ENCODE measurements around the gene NEU3.

The NEU3 gene

GRCh38 chr11:74992852-74993251 lies 4.1 kb downstream of the NEU3 start:
- no peak for TF ChIP-seq CTCF (IDR thresholded peaks at IDR 0.05; ENCODE audit: extremely low read depth, insufficient read depth, missing control alignments)
- in situ Hi-C loops (cut with MboI; ENCODE audit: low pct_unique_long_range_greater_than_20kb, low sequenced_read_pairs, unreplicated experiment): no loop called here

GRCh38 chr11:75000975-75001354 lies 12.2 kb downstream of the NEU3 start:
- no peak for TF ChIP-seq CTCF (IDR thresholded peaks at IDR 0.05; ENCODE audit: extremely low read depth, insufficient read depth, missing control alignments)
- DNase-seq (ENCODE audit: low spot score): no peak
- in situ Hi-C loops (cut with MboI; ENCODE audit: low pct_unique_long_range_greater_than_20kb, low sequenced_read_pairs, unreplicated experiment): loop anchor here (25.0 kb wide), 1 partner anchor 211 kb away; no protein-coding TSS in a partner anchor

More at GRCh38 chr11:74992852-74993251, 4.1 kb downstream of the NEU3 start:
- peak; percentile 34 for DNase-seq (ENCODE audit: low spot score)

- TF ChIP-seq CTCF (IDR thresholded peaks at IDR 0.05; ENCODE audit: extremely low read depth, insufficient read depth, missing control alignments): no peak
- in situ Hi-C loops (cut with MboI; ENCODE audit: low pct_unique_long_range_greater_than_20kb, low sequenced_read_pairs, unreplicated experiment): loop anchor here (25.0 kb wide), 1 partner anchor 211 kb away; no protein-coding TSS in a partner anchor
- no peak for DNase-seq (ENCODE audit: low spot score)
Observed at GRCh38 chr11:75001686-75002085, 13.0 kb downstream of the NEU3 start.

GRCh38 chr11:75002516-75002915 lies 13.8 kb downstream of the NEU3 start:
- TF ChIP-seq CTCF (IDR thresholded peaks at IDR 0.05; ENCODE audit: extremely low read depth, insufficient read depth, missing control alignments): no peak
- in situ Hi-C loops (cut with MboI; ENCODE audit: low pct_unique_long_range_greater_than_20kb, low sequenced_read_pairs, unreplicated experiment): loop anchor here (25.0 kb wide), 1 partner anchor 210 kb away; no protein-coding TSS in a partner anchor
- no peak for DNase-seq (ENCODE audit: low spot score)

- no peak for DNase-seq (ENCODE audit: low spot score)
- no peak for TF ChIP-seq CTCF (IDR thresholded peaks at IDR 0.05; ENCODE audit: extremely low read depth, insufficient read depth, missing control alignments)
- in situ Hi-C loops (cut with MboI; ENCODE audit: low pct_unique_long_range_greater_than_20kb, low sequenced_read_pairs, unreplicated experiment): loop anchor here (25.0 kb wide), 1 partner anchor 208 kb away; no protein-coding TSS in a partner anchor
Observed at GRCh38 chr11:75004215-75004614, 15.5 kb downstream of the NEU3 start.

GRCh38 chr11:75011357-75011756 lies 22.6 kb downstream of the NEU3 start:
- TF ChIP-seq CTCF (IDR thresholded peaks at IDR 0.05; ENCODE audit: extremely low read depth, insufficient read depth, missing control alignments): no peak
- in situ Hi-C loops (cut with MboI; ENCODE audit: low pct_unique_long_range_greater_than_20kb, low sequenced_read_pairs, unreplicated experiment): loop anchor here (25.0 kb wide), 1 partner anchor 201 kb away; no protein-coding TSS in a partner anchor

More at GRCh38 chr11:75011357-75011756, 22.6 kb downstream of the NEU3 start:
- no peak for DNase-seq (ENCODE audit: low spot score)
